Neural cell (in vitro differentiated cells): ENCODE data around the gene FUT9. TPM values are rescaled to one million over a fixed set of nuclear protein-coding genes. Genes with fewer than 3 reads are reported as not detected.

ENCODE experiments used
- H2AFZ ChIP-seq: fragments of 200-600, 300-800 bp; sonication (generic), shearing (Covaris generic); 2 replicates; pipeline ENCODE4 v1.6.0; 2014; ENCODE audit warnings: low read depth, mild to moderate bottlenecking, antibody characterized with exemption, low read length, moderate library complexity
- H3F3A ChIP-seq: fragments of 200-600 bp; shearing (Covaris generic); 2 replicates; pipeline ENCODE4 v1.6.1; 2016; ENCODE audit warnings: mild to moderate bottlenecking, moderate library complexity, mixed read lengths, antibody characterized with exemption, low read length; ENCODE audit not compliant: insufficient read depth, poor library complexity, severe bottlenecking
- H3K27ac ChIP-seq: fragments of 200-600, 300-800 bp; sonication (generic), shearing (Covaris generic); 2 replicates; pipeline ENCODE4 v1.5.1; 2014; ENCODE audit warnings: mild to moderate bottlenecking, low read length, moderate library complexity
- H3K27me3 ChIP-seq: fragments of 300-800, 200-600 bp; sonication (generic), shearing (Covaris generic); 2 replicates; pipeline ENCODE4 v1.6.0; 2014; ENCODE audit warnings: mild to moderate bottlenecking, low read depth, low read length, moderate library complexity; ENCODE audit not compliant: insufficient read depth
- H3K36me3 ChIP-seq: fragments of 300-800, 200-600 bp; sonication (generic), shearing (Covaris generic); 2 replicates; pipeline ENCODE4 v1.5.1; 2014; ENCODE audit warnings: mild to moderate bottlenecking, antibody characterized with exemption, low read length, moderate library complexity; ENCODE audit not compliant: insufficient read depth
- H3K4me2 ChIP-seq: fragments of 300-800, 200-600 bp; sonication (generic), shearing (Covaris generic); 2 replicates; pipeline ENCODE4 v1.6.0; 2014; ENCODE audit warnings: mild to moderate bottlenecking, low read length
- H3K4me3 ChIP-seq: fragments of 300-800, 200-600 bp; sonication (generic), shearing (Covaris generic); 2 replicates; pipeline ENCODE4 v1.5.1; 2014; ENCODE audit warnings: mild to moderate bottlenecking, low read length, moderate library complexity
- H3K79me2 ChIP-seq: fragments of 200-600 bp; shearing (Covaris generic); replicated peaks from 2 replicates; pipeline ENCODE4 v1.6.0; 2014; ENCODE audit warnings: mild to moderate bottlenecking, low read length, moderate library complexity; ENCODE audit not compliant: insufficient read depth
- H3K9ac ChIP-seq: fragments of 300-800, 200-600 bp; sonication (generic), shearing (Covaris generic); 2 replicates; pipeline ENCODE4 v1.6.1; 2016; ENCODE audit warnings: mild to moderate bottlenecking, low read length, mixed read lengths
- H3K9me2 ChIP-seq: fragments of 200-600 bp; shearing (Covaris generic); 2 replicates; pipeline ENCODE4 v1.6.1; 2016; ENCODE audit warnings: mild to moderate bottlenecking, low read length, mixed read lengths; ENCODE audit not compliant: insufficient read depth
- H3K9me3 ChIP-seq: fragments of 200-600, 300-800 bp; sonication (generic), shearing (Covaris generic); 2 replicates; pipeline ENCODE4 v1.6.1; 2016; ENCODE audit warnings: mild to moderate bottlenecking, mixed run types, low read length, moderate library complexity, mixed read lengths
- H4K20me1 ChIP-seq: fragments of 200-600 bp; shearing (Covaris generic); 2 replicates; pipeline ENCODE4 v1.6.1; 2016; ENCODE audit warnings: mild to moderate bottlenecking, mixed run types; ENCODE audit not compliant: insufficient read depth
- CTCF ChIP-seq: fragments of 450-650 bp; IDR thresholded peaks from 2 replicates; pipeline ENCODE4 v1.5.1; 2014; ENCODE audit warnings: antibody characterized with exemption, mild to moderate bottlenecking, moderate library complexity; ENCODE audit not compliant: poor library complexity, severe bottlenecking
- EP300 ChIP-seq: fragments of 450-650 bp; conservative IDR thresholded peaks from 2 replicates; pipeline ENCODE4 v1.6.1; 2014; ENCODE audit warnings: antibody characterized with exemption, mild to moderate bottlenecking, moderate library complexity; ENCODE audit not compliant: poor library complexity, severe bottlenecking
- EZH2 ChIP-seq: fragments of 200-600, 300-800 bp; shearing (Covaris generic), sonication (generic); IDR thresholded peaks from 2 replicates; pipeline ENCODE4 v1.6.1; 2014; ENCODE audit warnings: antibody characterized with exemption, low read length, borderline replicate concordance, mild to moderate bottlenecking; ENCODE audit not compliant: insufficient read depth, poor library complexity, severe bottlenecking
- MXI1 ChIP-seq: fragments of 450-650 bp; conservative IDR thresholded peaks from 2 replicates; pipeline ENCODE4 v1.6.1; 2014; ENCODE audit warnings: antibody characterized with exemption, mild to moderate bottlenecking; ENCODE audit not compliant: poor library complexity, severe bottlenecking
- POLR2AphosphoS5 ChIP-seq: IDR thresholded peaks from 2 replicates; pipeline ENCODE4 v1.6.1; 2012
- RAD21 ChIP-seq: fragments of 450-650 bp; conservative IDR thresholded peaks from 2 replicates; pipeline ENCODE4 v1.6.1; 2014; ENCODE audit warnings: antibody characterized with exemption, mild to moderate bottlenecking, moderate library complexity
- REST ChIP-seq: IDR thresholded peaks from 2 replicates; pipeline ENCODE4 v1.6.1; 2012; ENCODE audit warnings: borderline replicate concordance
- SMC3 ChIP-seq: fragments of 450-650 bp; conservative IDR thresholded peaks from 2 replicates; pipeline ENCODE4 v1.6.1; 2014; ENCODE audit warnings: antibody characterized with exemption, mild to moderate bottlenecking, moderate library complexity; ENCODE audit not compliant: poor library complexity
- polyA plus RNA-seq: library from polyadenylated mRNA; depleted of rRNA; stranded (reverse); fragments of >200 nt; gene quantifications from 2 replicates; pipeline ENCODE4 v1.2.3, GENCODE V29; 2014

Gene FUT9
- polyA plus RNA-seq, 1 donor from 2014 or later, result 18.5 TPM

- Histone ChIP-seq H3K9me3 (no peaks in the 10 kb centered on the region), H2AFZ (no peak overlapping the region), H3K4me3 (no peak overlapping the region), H3K27me3 (no peaks in the 10 kb centered on the region), H3K9ac (no peak overlapping the region), H3K27ac (no peak overlapping the region), H3K4me2 (no peak overlapping the region), H4K20me1 (no peaks in the 10 kb centered on the region), H3K79me2 (peaks cover 4% of the 10 kb centered on the region), H3K36me3 (no peaks in the 10 kb centered on the region), H3F3A (no peaks in the 10 kb centered on the region), H3K9me2 (no peaks in the 10 kb centered on the region)
- TF ChIP-seq EP300 (peak; percentile 29), MXI1 (no peak), POLR2AphosphoS5 (peak; percentile 51)
Measured at GRCh38 chr6:96066376-96066775, 50.6 kb downstream of the FUT9 start.

GRCh38 chr6:96073555-96073954 is 57.8 kb downstream of the FUT9 start:
- Histone ChIP-seq H3K9me3 (no peaks in the 10 kb centered on the region), H2AFZ (no peak overlapping the region), H3K4me3 (no peak overlapping the region), H3K27me3 (no peaks in the 10 kb centered on the region), H3K9me2 (no peaks in the 10 kb centered on the region), H3K79me2 (no peaks in the 10 kb centered on the region), H4K20me1 (no peaks in the 10 kb centered on the region), H3F3A (no peaks in the 10 kb centered on the region), H3K9ac (no peak overlapping the region), H3K36me3 (no peaks in the 10 kb centered on the region), H3K27ac (no peak overlapping the region), H3K4me2 (no peak overlapping the region)
- TF ChIP-seq EZH2 (no peak), POLR2AphosphoS5 (no peak), CTCF (no peak), REST (no peak), SMC3 (no peak), EP300 (no peak)

- no peaks in the 10 kb centered on the region for H3K9me3 ChIP-seq
- no peak overlapping the region for H3K4me2 ChIP-seq
- H3K79me2 ChIP-seq, result no peaks in the 10 kb centered on the region
- no peaks in the 10 kb centered on the region for H3F3A ChIP-seq
- no peak overlapping the region for H2AFZ ChIP-seq
- H3K36me3 ChIP-seq, result no peaks in the 10 kb centered on the region
- TF ChIP-seq EP300, result no peak
- TF ChIP-seq RAD21, result no peak
- TF ChIP-seq EZH2, result no peak
- TF ChIP-seq SMC3, result no peak
- no peak for TF ChIP-seq POLR2AphosphoS5
- H3K4me3 ChIP-seq, result no peak overlapping the region
- H3K27me3 ChIP-seq, result no peaks in the 10 kb centered on the region
- no peak overlapping the region for H3K27ac ChIP-seq
- H3K9ac ChIP-seq, result no peak overlapping the region
- H4K20me1 ChIP-seq, result no peaks in the 10 kb centered on the region
- H3K9me2 ChIP-seq, result no peaks in the 10 kb centered on the region
Measured at GRCh38 chr6:96074006-96074405, 58.2 kb downstream of the FUT9 start.
